GM23338 (cell line): ENCODE results near the gene KRT222. TPM values are rescaled to one million over a fixed set of nuclear protein-coding genes. Genes with fewer than 3 reads are reported as not detected.

Experiments used
- CREB1 ChIP-seq: fragments of 250-450 bp; sonication (Bioruptor Pico); IDR thresholded peaks from 2 replicates; pipeline ENCODE4 v1.5.0; 2020; ENCODE audit warnings: low read depth, mild to moderate bottlenecking, moderate library complexity
- EZH2 ChIP-seq: fragments of 200-600 bp; sonication (generic); IDR thresholded peaks from one replicate; pipeline ENCODE4 v1.8.0; 2017; ENCODE audit warnings: antibody characterized with exemption, mild to moderate bottlenecking, low read depth; ENCODE audit not compliant: unreplicated experiment
- polyA plus RNA-seq: library from polyadenylated mRNA; unstranded; fragments of >200 nt; fragmentation: Nextera tagmentation; extraction: Ambion mirVana; gene quantifications from 2 replicates; pipeline ENCODE4 v1.2.1, GENCODE V29; 2016
- total RNA-seq: library from RNA; depleted of rRNA; stranded (reverse); fragments of >200 nt; shearing (Covaris generic); gene quantifications from 2 replicates; pipeline ENCODE4 v1.2.3, GENCODE V29; 2014; rRNA removed
- TF ChIP-seq, protein P1 (sequence below): fragments of 250-450 bp; sonication (Bioruptor Pico); IDR thresholded peaks from 2 replicates; pipeline ENCODE4 v1.5.0; 2020; ENCODE audit warnings: mild to moderate bottlenecking, moderate library complexity

Gene KRT222
- total and polyA plus RNA-seq, 2 experiments from 2014 or later = not detected

DNA sequence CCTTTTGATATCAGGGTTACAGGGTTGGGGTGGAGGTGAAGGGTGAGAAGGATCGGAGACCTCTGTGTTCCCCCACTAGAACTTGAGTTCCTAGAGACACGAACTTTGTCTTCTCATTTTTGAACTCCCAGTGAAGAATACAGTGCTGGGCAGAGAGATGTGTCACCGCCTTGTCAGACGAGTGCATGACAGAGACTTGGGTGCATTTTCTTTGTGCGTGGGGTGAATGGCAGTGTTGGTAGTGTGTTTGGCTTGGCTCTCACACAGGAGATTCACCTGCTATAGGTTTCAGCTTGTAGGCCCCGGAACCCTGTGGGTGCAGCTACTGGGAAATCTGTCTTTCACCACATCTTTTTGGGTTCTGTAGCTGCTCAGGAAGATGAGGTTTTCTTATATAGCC lies 59.7 kb downstream of the KRT222 start (continued):
- TF ChIP-seq, protein P1, sequence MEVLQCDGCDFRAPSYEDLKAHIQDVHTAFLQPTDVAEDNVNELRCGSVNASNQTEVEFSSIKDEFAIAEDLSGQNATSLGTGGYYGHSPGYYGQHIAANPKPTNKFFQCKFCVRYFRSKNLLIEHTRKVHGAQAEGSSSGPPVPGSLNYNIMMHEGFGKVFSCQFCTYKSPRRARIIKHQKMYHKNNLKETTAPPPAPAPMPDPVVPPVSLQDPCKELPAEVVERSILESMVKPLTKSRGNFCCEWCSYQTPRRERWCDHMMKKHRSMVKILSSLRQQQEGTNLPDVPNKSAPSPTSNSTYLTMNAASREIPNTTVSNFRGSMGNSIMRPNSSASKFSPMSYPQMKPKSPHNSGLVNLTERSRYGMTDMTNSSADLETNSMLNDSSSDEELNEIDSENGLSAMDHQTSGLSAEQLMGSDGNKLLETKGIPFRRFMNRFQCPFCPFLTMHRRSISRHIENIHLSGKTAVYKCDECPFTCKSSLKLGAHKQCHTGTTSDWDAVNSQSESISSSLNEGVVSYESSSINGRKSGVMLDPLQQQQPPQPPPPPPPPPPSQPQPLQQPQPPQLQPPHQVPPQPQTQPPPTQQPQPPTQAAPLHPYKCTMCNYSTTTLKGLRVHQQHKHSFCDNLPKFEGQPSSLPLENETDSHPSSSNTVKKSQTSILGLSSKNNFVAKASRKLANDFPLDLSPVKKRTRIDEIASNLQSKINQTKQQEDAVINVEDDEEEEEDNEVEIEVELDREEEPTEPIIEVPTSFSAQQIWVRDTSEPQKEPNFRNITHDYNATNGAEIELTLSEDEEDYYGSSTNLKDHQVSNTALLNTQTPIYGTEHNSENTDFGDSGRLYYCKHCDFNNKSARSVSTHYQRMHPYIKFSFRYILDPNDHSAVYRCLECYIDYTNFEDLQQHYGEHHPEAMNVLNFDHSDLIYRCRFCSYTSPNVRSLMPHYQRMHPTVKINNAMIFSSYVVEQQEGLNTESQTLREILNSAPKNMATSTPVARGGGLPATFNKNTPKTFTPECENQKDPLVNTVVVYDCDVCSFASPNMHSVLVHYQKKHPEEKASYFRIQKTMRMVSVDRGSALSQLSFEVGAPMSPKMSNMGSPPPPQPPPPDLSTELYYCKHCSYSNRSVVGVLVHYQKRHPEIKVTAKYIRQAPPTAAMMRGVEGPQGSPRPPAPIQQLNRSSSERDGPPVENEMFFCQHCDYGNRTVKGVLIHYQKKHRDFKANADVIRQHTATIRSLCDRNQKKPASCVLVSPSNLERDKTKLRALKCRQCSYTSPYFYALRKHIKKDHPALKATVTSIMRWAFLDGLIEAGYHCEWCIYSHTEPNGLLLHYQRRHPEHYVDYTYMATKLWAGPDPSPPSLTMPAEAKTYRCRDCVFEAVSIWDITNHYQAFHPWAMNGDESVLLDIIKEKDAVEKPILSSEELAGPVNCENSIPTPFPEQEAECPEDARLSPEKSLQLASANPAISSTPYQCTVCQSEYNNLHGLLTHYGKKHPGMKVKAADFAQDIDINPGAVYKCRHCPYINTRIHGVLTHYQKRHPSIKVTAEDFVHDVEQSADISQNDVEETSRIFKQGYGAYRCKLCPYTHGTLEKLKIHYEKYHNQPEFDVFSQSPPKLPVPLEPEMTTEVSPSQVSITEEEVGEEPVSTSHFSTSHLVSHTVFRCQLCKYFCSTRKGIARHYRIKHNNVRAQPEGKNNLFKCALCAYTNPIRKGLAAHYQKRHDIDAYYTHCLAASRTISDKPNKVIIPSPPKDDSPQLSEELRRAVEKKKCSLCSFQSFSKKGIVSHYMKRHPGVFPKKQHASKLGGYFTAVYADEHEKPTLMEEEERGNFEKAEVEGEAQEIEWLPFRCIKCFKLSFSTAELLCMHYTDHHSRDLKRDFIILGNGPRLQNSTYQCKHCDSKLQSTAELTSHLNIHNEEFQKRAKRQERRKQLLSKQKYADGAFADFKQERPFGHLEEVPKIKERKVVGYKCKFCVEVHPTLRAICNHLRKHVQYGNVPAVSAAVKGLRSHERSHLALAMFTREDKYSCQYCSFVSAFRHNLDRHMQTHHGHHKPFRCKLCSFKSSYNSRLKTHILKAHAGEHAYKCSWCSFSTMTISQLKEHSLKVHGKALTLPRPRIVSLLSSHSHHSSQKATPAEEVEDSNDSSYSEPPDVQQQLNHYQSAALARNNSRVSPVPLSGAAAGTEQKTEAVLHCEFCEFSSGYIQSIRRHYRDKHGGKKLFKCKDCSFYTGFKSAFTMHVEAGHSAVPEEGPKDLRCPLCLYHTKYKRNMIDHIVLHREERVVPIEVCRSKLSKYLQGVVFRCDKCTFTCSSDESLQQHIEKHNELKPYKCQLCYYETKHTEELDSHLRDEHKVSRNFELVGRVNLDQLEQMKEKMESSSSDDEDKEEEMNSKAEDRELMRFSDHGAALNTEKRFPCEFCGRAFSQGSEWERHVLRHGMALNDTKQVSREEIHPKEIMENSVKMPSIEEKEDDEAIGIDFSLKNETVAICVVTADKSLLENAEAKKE (CRISPR knock-in tag) = no peak
- no peak for TF ChIP-seq EZH2
- no peak for TF ChIP-seq CREB1 (CRISPR knock-in tag)

Other genes with a start within 250 kb of the KRT222 start
- 258 and 263 TPM in 2 replicates for gene TOP2A, start 247.3 kb downstream of the KRT222 start, total RNA-seq
- gene TOP2A, start 247.3 kb downstream of the KRT222 start, polyA plus RNA-seq = 442 and 485 TPM in 2 replicates
- gene IGFBP4, start 221.7 kb downstream of the KRT222 start, total RNA-seq = 78.9 and 87.2 TPM in 2 replicates
- gene IGFBP4, start 221.7 kb downstream of the KRT222 start, polyA plus RNA-seq = 37.6 and 38.7 TPM in 2 replicates
- 0.08 and 4.9 TPM in 2 replicates for gene TNS4, start 163.6 kb downstream of the KRT222 start, total RNA-seq
- gene TNS4, start 163.6 kb downstream of the KRT222 start, polyA plus RNA-seq = 0.31 and 0.64 TPM in 2 replicates
- 0.59 TPM in 1 of 2 replicates, not detected in the other for gene CCR7, start 99.7 kb downstream of the KRT222 start, total RNA-seq
- 0.37 and 0.75 TPM in 2 replicates for gene CCR7, start 99.7 kb downstream of the KRT222 start, polyA plus RNA-seq
- 77.6 and 101 TPM in 2 replicates for gene SMARCE1, start 17.4 kb downstream of the KRT222 start, total RNA-seq
- 230 and 258 TPM in 2 replicates for gene SMARCE1, start 17.4 kb downstream of the KRT222 start, polyA plus RNA-seq
- gene KRT24, start 38.6 kb upstream of the KRT222 start, total RNA-seq = not detected in 2 replicates
- gene KRT24, start 38.6 kb upstream of the KRT222 start, polyA plus RNA-seq = not detected in 2 replicates
- gene KRT25, start 90.2 kb upstream of the KRT222 start, total RNA-seq = not detected in 2 replicates
- gene KRT25, start 90.2 kb upstream of the KRT222 start, polyA plus RNA-seq = not detected in 2 replicates
- gene KRT26, start 107.0 kb upstream of the KRT222 start, total RNA-seq = not detected in 2 replicates
- gene KRT26, start 107.0 kb upstream of the KRT222 start, polyA plus RNA-seq = not detected in 2 replicates
- not detected in 2 replicates for gene KRT27, start 117.4 kb upstream of the KRT222 start, total RNA-seq
- gene KRT27, start 117.4 kb upstream of the KRT222 start, polyA plus RNA-seq = not detected in 2 replicates
- gene KRT28, start 134.8 kb upstream of the KRT222 start, total RNA-seq = not detected in 2 replicates
- not detected in 2 replicates for gene KRT28, start 134.8 kb upstream of the KRT222 start, polyA plus RNA-seq
- 7.8 and 9.6 TPM in 2 replicates for gene KRT10, start 157.4 kb upstream of the KRT222 start, total RNA-seq
- gene KRT10, start 157.4 kb upstream of the KRT222 start, polyA plus RNA-seq = 117 and 123 TPM in 2 replicates
- not detected in 2 replicates for gene KRT12, start 202.0 kb upstream of the KRT222 start, total RNA-seq
- gene KRT12, start 202.0 kb upstream of the KRT222 start, polyA plus RNA-seq = not detected in 2 replicates
- not detected in 2 replicates for gene KRT20, start 220.1 kb upstream of the KRT222 start, total RNA-seq
- not detected in 2 replicates for gene KRT20, start 220.1 kb upstream of the KRT222 start, polyA plus RNA-seq